ENCODE data around the gene CD6.
A peak's percentile ranks its signal among the peaks of the same experiment; 100 is the strongest.

The CD6 gene

GRCh38 chr11:60957188-60957587 is 14.3 kb upstream of the CD6 start:
- DNase-seq = no peak

GRCh38 chr11:60959431-60959830 is 12.0 kb upstream of the CD6 start:
- DNase-seq = no peak

GRCh38 chr11:60960405-60960804 is 11.1 kb upstream of the CD6 start:
- DNase-seq = no peak

- no peak for DNase-seq
Observed at GRCh38 chr11:60964801-60965200, 6.7 kb upstream of the CD6 start.

GRCh38 chr11:60966890-60967289 is 4.6 kb upstream of the CD6 start:
- DNase-seq = no peak

- DNase-seq = no peak
Observed at GRCh38 chr11:60968223-60968622, 3.3 kb upstream of the CD6 start.

- peak; percentile 80 for DNase-seq
Observed at GRCh38 chr11:60970369-60970774, 1.1 kb upstream of the CD6 start.

- no peak for DNase-seq
Observed at GRCh38 chr11:60970890-60971289, 590 bp upstream of the CD6 start.

GRCh38 chr11:60972182-60973030 is 926 bp downstream of the CD6 start:
- DNase-seq = peak; percentile 42

GRCh38 chr11:60973699-60974098 is 2.2 kb downstream of the CD6 start:
- DNase-seq = no peak

- DNase-seq = peak; percentile 48
Observed at GRCh38 chr11:60974316-60974715, 2.8 kb downstream of the CD6 start.

- peak; percentile 29 for DNase-seq
Observed at GRCh38 chr11:60974726-60975125, 3.2 kb downstream of the CD6 start.

GRCh38 chr11:60977224-60977623 is 5.7 kb downstream of the CD6 start:
- no peak for DNase-seq

- DNase-seq = no peak
Observed at GRCh38 chr11:60977836-60978235, 6.4 kb downstream of the CD6 start.

- peak; percentile 46 for DNase-seq
Observed at GRCh38 chr11:60978546-60979380, 7.3 kb downstream of the CD6 start.

- DNase-seq = no peak
Observed at GRCh38 chr11:60981515-60981914, 10.0 kb downstream of the CD6 start.

GRCh38 chr11:60982184-60982583 is 10.7 kb downstream of the CD6 start:
- no peak for DNase-seq

- DNase-seq = no peak
Observed at GRCh38 chr11:60984149-60984548, 12.7 kb downstream of the CD6 start.

GRCh38 chr11:60984636-60985035 is 13.2 kb downstream of the CD6 start:
- DNase-seq = no peak

GRCh38 chr11:60985501-60985900 is 14.0 kb downstream of the CD6 start:
- DNase-seq = no peak

- DNase-seq = peak; percentile 75
Observed at GRCh38 chr11:60985991-60986915, 14.8 kb downstream of the CD6 start.

GRCh38 chr11:60987577-60988277 is 16.2 kb downstream of the CD6 start:
- no peak for DNase-seq

Data from activated CD4-positive, CD25-positive, alpha-beta regulatory T cell treated with anti-CD3 and anti-CD28 coated beads, Interleukin-2, amount 50 U/mL, for 72 hours (primary cell).